ENCODE results near the gene MEIOSIN.

GRCh38 chr19:45805719-45806118 lies 72.5 kb downstream of the MEIOSIN start:
- no peak for TF ChIP-seq CTCF (IDR thresholded peaks at IDR 0.05; ENCODE audit: low read depth, low read length, poor library complexity, severe bottlenecking)
- TF ChIP-seq EZH2phosphoT487 (IDR thresholded peaks at IDR 0.05; ENCODE audit: borderline replicate concordance, low read length) = no peak
